Kidney (tissue), 14 donors: Measurements from ENCODE around the gene DENND4A. TPM values are rescaled to one million over a fixed set of nuclear protein-coding genes. Genes with fewer than 3 reads are reported as not detected.

Experiments
- DNase-seq, 5 donors: peaks; one replicate each; pipeline ENCODE4 v3.0.0-alpha.2; 2013 to 2020
- FAIRE-seq: peaks from 2 replicates; lab custom pipeline; 2012; peaks lifted over from hg19 to GRCh38; lab: Jason Lieb, UNC
- H3K27ac ChIP-seq, 2 donors: one replicate each; pipeline ENCODE4 v1.7.0; 2013; ENCODE audit warnings: low read depth in 2 of 2, low read length in 2 of 2, inconsistent platforms in 1 of 2
- H3K27me3 ChIP-seq: one replicate; pipeline ENCODE4 v1.7.1; 2013; ENCODE audit warnings: low read length, inconsistent platforms; ENCODE audit not compliant: control insufficient read depth, insufficient read depth
- H3K36me3 ChIP-seq, 3 donors: one replicate each; pipeline versions ENCODE4 v1.7.0 to v1.7.1; 2013; ENCODE audit warnings: low read length in 3 of 3, control low read depth in 1 of 3, inconsistent platforms in 1 of 3; ENCODE audit not compliant: insufficient read depth in 3 of 3, control insufficient read depth in 2 of 3
- H3K4me1 ChIP-seq, 3 donors: one replicate each; pipeline versions ENCODE4 v1.7.0 to v1.7.1; 2013; ENCODE audit warnings: low read length in 3 of 3, inconsistent platforms in 1 of 3, low read depth in 1 of 3; ENCODE audit not compliant: control insufficient read depth in 2 of 3, insufficient read depth in 2 of 3
- H3K4me3 ChIP-seq, 3 donors: one replicate each; pipeline versions ENCODE4 v1.7.0 to v1.8.1; 2013; ENCODE audit warnings: low read length in 3 of 3, control low read depth in 1 of 3, inconsistent platforms in 1 of 3
- H3K9ac ChIP-seq, 3 donors: one replicate each; pipeline versions ENCODE4 v1.7.0 to v1.7.1; 2013; ENCODE audit warnings: low read length in 3 of 3, control low read depth in 1 of 3, inconsistent platforms in 1 of 3
- H3K9me3 ChIP-seq, 3 donors: one replicate each; pipeline versions ENCODE4 v1.7.0 to v1.7.1; 2013; ENCODE audit warnings: low read length in 3 of 3, control low read depth in 1 of 3, inconsistent platforms in 1 of 3; ENCODE audit not compliant: control insufficient read depth in 2 of 3, insufficient read depth in 1 of 3
- intact Hi-C: fragments of 100-400 bp; cut with DNase I; formaldehyde crosslinking; loops from one replicate; pipeline ENCODE4 v1.11.1; 2022
- polyA plus RNA-seq: library from polyadenylated mRNA; stranded (reverse); fragments of 350-450 nt; fragmentation: Illumina TruSeq; extraction: RNeasy Lipid Tissue Mini Kit (QIAGEN cat#74804); gene quantifications from one replicate; pipeline ENCODE4 v1.2.3, GENCODE V29; 2014; ENCODE audit warnings: low read depth, low replicate concordance; ENCODE audit not compliant: insufficient read depth
- total RNA-seq: library from RNA; stranded (reverse); fragmentation: NEBNext Ultra II Directional; extraction: Animal tissue kit (Norgen Biotek cat#: 25700); gene quantifications from one replicate; pipeline ENCODE4 v1.2.1, GENCODE V29; 2021
- TF ChIP-seq, protein P1 (sequence below): IDR thresholded peaks from 3 replicates; pipeline ENCODE4 v1.5.1; 2012; ENCODE audit warnings: mild to moderate bottlenecking, moderate library complexity, borderline replicate concordance; ENCODE audit not compliant: insufficient read depth; ENCODE audit errors: extremely low read depth
- donor health status: control.
- donor health status: control.
- donor health status: control.
- donor health status: control.
- donor health status: control.
- donor health status: DM: yes; HTN: yes; CAD: no.
- donor health status: Normal renal cell carcinoma (clear cell type).

DENND4A gene
- total and polyA plus RNA-seq, 2 donors from 2014 or later, result 8.6 to 35.9 TPM

DNA sequence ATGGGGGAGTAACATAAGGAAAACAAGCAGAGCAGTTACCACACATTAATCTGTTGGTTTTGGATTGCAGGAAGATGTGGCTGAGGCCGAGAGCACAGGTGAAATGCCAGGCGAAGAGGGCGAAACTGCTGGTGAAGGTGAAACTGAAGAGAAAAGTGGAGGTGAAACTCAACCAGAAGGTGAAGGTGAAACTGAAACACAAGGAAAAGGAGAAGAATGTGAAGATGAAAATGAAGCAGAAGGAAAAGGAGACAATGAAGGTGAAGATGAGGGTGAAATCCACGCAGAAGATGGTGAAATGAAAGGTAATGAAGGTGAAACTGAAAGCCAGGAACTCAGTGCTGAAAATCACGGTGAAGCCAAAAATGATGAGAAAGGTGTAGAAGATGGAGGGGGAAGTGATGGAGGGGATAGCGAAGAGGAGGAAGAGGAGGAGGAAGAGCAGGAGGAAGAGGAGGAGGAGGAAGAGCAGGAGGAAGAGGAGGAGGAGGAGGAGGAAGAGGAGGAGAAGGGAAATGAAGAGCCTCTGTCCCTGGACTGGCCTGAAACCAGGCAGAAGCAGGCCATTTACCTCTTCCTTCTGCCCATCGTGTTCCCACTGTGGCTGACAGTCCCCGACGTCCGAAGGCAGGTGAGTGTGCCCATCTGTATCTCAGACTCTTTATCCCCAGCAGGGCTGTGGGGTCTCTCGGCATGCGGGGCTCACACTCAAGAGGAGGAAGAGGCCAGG, 141.6 kb downstream of the DENND4A start:
- FAIRE-seq (no peak), DNase-seq (no peak)
- H3K4me1 ChIP-seq, result no peaks in the 10 kb centered on the region
- peaks cover 0 to 12% (median 3%) of the 10 kb centered on the region in 3 donors for H3K36me3 ChIP-seq
- H3K9me3 ChIP-seq, result no peaks in the 10 kb centered on the region
- intact Hi-C loops, result no loop called here
- no peak overlapping the region for H3K9ac ChIP-seq
- no peak overlapping the region for H3K27ac ChIP-seq
- TF ChIP-seq, protein P1, sequence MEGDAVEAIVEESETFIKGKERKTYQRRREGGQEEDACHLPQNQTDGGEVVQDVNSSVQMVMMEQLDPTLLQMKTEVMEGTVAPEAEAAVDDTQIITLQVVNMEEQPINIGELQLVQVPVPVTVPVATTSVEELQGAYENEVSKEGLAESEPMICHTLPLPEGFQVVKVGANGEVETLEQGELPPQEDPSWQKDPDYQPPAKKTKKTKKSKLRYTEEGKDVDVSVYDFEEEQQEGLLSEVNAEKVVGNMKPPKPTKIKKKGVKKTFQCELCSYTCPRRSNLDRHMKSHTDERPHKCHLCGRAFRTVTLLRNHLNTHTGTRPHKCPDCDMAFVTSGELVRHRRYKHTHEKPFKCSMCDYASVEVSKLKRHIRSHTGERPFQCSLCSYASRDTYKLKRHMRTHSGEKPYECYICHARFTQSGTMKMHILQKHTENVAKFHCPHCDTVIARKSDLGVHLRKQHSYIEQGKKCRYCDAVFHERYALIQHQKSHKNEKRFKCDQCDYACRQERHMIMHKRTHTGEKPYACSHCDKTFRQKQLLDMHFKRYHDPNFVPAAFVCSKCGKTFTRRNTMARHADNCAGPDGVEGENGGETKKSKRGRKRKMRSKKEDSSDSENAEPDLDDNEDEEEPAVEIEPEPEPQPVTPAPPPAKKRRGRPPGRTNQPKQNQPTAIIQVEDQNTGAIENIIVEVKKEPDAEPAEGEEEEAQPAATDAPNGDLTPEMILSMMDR, result no peak
- no peaks in the 10 kb centered on the region for H3K27me3 ChIP-seq
- no peak overlapping the region for H3K4me3 ChIP-seq

- no peak for DNase-seq
- Histone ChIP-seq H3K36me3 (peaks cover 0 to 3% (median 3%) of the 10 kb centered on the region in 3 donors), H3K27ac (no peak overlapping the region), H3K4me3 (no peak overlapping the region), H3K27me3 (no peaks in the 10 kb centered on the region), H3K9ac (no peak overlapping the region), H3K9me3 (no peaks in the 10 kb centered on the region), H3K4me1 (no peaks in the 10 kb centered on the region)
- TF ChIP-seq, protein P1, result no peak
- no peak for FAIRE-seq
- intact Hi-C loops, result no loop called here
Measured at GRCh38 chr15:65646486-65646885, 145.6 kb downstream of the DENND4A start.

GRCh38 chr15:65645392-65645791, 146.7 kb downstream of the DENND4A start:
- FAIRE-seq (no peak), DNase-seq (no peak)
- no peaks in the 10 kb centered on the region for H3K36me3 ChIP-seq
- H3K9ac ChIP-seq, result no peak overlapping the region
- H3K27me3 ChIP-seq, result no peaks in the 10 kb centered on the region
- H3K9me3 ChIP-seq, result no peaks in the 10 kb centered on the region
- H3K4me1 ChIP-seq, result no peaks in the 10 kb centered on the region
- intact Hi-C loops, result no loop called here
- H3K27ac ChIP-seq, result no peak overlapping the region
- TF ChIP-seq, protein P1, result no peak
- H3K4me3 ChIP-seq, result no peak overlapping the region
